ENCODE results near the gene RREB1.

The RREB1 gene, protein sequence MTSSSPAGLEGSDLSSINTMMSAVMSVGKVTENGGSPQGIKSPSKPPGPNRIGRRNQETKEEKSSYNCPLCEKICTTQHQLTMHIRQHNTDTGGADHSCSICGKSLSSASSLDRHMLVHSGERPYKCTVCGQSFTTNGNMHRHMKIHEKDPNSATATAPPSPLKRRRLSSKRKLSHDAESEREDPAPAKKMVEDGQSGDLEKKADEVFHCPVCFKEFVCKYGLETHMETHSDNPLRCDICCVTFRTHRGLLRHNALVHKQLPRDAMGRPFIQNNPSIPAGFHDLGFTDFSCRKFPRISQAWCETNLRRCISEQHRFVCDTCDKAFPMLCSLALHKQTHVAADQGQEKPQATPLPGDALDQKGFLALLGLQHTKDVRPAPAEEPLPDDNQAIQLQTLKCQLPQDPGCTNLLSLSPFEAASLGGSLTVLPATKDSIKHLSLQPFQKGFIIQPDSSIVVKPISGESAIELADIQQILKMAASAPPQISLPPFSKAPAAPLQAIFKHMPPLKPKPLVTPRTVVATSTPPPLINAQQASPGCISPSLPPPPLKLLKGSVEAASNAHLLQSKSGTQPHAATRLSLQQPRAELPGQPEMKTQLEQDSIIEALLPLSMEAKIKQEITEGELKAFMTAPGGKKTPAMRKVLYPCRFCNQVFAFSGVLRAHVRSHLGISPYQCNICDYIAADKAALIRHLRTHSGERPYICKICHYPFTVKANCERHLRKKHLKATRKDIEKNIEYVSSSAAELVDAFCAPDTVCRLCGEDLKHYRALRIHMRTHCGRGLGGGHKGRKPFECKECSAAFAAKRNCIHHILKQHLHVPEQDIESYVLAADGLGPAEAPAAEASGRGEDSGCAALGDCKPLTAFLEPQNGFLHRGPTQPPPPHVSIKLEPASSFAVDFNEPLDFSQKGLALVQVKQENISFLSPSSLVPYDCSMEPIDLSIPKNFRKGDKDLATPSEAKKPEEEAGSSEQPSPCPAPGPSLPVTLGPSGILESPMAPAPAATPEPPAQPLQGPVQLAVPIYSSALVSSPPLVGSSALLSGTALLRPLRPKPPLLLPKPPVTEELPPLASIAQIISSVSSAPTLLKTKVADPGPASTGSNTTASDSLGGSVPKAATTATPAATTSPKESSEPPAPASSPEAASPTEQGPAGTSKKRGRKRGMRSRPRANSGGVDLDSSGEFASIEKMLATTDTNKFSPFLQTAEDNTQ (N-terminal part only)

DNA sequence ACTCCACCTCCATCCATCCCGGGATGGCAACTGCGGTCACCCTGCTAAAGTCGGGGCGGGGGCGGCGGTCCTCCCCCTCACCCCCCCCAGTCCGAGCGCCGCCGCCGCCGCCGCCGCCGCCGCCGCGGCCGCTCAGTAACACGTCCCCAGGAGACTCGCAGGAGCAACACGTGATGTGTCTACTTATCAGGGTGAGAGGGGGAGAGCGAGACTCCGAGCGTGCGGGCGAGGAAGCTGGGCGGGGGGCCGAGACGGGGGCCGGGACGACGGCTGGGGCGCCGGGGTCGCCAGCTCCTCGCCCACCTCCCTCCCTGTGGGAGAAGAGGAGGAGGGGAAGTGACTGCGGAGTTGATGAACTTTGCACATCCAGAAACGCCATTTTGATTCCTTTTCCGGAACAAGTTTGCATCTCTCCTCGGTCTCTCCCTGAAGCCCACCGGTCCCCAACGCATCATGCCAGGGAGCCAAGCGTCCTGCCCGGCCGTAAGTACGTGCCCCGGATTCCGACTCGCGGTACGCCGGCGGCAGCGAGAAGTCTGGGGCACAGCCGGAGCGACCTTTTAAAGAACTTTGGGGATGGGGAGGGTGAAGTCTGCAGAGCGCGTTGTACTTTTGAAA lies at the start of gene RREB1:
Gene RREB1 (plus strand): TSS at position 384 of the 618 bp plus-strand sequence. CDS start 73,951 bp downstream, outside the sequence.
- TF ChIP-seq, protein P1, sequence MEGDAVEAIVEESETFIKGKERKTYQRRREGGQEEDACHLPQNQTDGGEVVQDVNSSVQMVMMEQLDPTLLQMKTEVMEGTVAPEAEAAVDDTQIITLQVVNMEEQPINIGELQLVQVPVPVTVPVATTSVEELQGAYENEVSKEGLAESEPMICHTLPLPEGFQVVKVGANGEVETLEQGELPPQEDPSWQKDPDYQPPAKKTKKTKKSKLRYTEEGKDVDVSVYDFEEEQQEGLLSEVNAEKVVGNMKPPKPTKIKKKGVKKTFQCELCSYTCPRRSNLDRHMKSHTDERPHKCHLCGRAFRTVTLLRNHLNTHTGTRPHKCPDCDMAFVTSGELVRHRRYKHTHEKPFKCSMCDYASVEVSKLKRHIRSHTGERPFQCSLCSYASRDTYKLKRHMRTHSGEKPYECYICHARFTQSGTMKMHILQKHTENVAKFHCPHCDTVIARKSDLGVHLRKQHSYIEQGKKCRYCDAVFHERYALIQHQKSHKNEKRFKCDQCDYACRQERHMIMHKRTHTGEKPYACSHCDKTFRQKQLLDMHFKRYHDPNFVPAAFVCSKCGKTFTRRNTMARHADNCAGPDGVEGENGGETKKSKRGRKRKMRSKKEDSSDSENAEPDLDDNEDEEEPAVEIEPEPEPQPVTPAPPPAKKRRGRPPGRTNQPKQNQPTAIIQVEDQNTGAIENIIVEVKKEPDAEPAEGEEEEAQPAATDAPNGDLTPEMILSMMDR (conservative IDR thresholded peaks at IDR 0.05) = no peak
- TF ChIP-seq ZFX (IDR thresholded peaks at IDR 0.05) = no peak
- peak within 1 kb of the TSS; percentile 89 for H3K27ac ChIP-seq

- H3K27ac ChIP-seq = no peak overlapping the region
- no peak for TF ChIP-seq ZFX (IDR thresholded peaks at IDR 0.05)
- TF ChIP-seq, protein P1 (conservative IDR thresholded peaks at IDR 0.05) = no peak
These were observed 49.4 kb upstream of the RREB1 start for GRCh38 chr6:7058250-7058923.

- TF ChIP-seq, protein P1 (conservative IDR thresholded peaks at IDR 0.05) = no peak
- TF ChIP-seq ZFX (IDR thresholded peaks at IDR 0.05) = no peak
- peak overlapping the region; percentile 58 for H3K27ac ChIP-seq
These were observed 46.8 kb upstream of the RREB1 start for GRCh38 chr6:7060769-7061516.

DNA sequence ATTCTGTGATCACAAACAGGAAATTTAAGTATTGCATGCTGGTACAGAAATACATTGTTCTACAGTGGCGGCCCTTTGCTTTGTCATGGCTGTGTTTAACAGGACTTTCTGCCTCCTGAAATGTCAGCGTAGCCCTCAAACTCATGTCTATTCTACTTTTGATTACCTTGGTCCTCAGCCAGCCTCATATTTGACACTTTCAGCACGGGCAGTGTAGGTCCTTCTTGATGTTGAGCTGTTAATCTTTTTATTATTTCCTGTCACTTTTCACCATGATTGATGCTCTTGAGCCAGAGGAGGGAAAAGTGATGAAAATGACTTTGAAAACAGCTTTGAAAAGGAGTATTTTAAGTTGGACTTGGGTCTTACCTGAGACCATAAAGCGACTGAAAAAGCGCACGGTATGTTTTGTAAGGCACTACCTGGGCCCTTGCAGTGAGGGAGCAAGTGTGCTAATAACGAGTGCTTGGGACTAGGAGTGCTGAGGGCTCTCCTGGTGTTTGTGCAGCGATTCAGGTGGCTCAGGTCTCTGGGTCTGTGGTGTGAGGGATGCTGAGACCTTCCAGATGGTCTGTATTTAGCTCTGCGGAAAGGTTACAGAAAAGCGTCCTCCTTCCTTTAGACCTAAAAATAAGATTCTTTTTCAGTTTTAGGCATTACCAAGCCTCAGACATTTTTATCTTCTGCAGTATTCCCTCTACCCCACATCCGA lies 45.2 kb upstream of the RREB1 start:
- H3K27ac ChIP-seq = no peak overlapping the region
- TF ChIP-seq, protein P1 (conservative IDR thresholded peaks at IDR 0.05) = no peak
- TF ChIP-seq ZFX (IDR thresholded peaks at IDR 0.05) = no peak

GRCh38 chr6:7067305-7067704 lies 40.5 kb upstream of the RREB1 start:
- peak overlapping the region; percentile 24 for H3K27ac ChIP-seq
- TF ChIP-seq, protein P1 (conservative IDR thresholded peaks at IDR 0.05) = no peak
- TF ChIP-seq ZFX (IDR thresholded peaks at IDR 0.05) = no peak
